Measurements from ENCODE around the gene FIGNL2.

The FIGNL2 gene

GRCh38 chr12:51862947-51863346 lies 14.4 kb upstream of the FIGNL2 start:
- no peak for TF ChIP-seq CTCF (IDR thresholded peaks at IDR 0.05)

DNA sequence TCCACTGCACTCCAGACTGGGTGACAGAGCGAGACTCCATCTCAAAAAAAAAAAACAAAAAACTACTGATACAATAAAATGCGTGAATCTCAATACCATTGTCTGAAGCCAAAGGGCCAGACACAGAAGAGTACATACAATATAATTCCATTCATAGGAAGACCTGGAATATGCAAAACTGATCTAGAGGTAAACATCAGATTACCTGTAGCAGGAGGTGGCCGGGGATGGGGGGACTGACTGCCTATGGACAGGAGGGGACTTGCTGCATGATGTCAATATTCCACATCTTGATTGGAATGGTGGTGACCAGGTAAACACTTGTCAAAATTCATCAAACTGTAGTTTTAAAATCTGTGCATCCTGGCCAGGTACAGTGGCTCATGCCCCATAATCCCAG lies 12.5 kb upstream of the FIGNL2 start:
- TF ChIP-seq CTCF (IDR thresholded peaks at IDR 0.05) = no peak

GRCh38 chr12:51855586-51856428 lies 7.3 kb upstream of the FIGNL2 start:
- TF ChIP-seq CTCF (IDR thresholded peaks at IDR 0.05) = no peak

GRCh38 chr12:51852404-51853137 lies 4.1 kb upstream of the FIGNL2 start:
- no peak for TF ChIP-seq CTCF (IDR thresholded peaks at IDR 0.05)

DNA sequence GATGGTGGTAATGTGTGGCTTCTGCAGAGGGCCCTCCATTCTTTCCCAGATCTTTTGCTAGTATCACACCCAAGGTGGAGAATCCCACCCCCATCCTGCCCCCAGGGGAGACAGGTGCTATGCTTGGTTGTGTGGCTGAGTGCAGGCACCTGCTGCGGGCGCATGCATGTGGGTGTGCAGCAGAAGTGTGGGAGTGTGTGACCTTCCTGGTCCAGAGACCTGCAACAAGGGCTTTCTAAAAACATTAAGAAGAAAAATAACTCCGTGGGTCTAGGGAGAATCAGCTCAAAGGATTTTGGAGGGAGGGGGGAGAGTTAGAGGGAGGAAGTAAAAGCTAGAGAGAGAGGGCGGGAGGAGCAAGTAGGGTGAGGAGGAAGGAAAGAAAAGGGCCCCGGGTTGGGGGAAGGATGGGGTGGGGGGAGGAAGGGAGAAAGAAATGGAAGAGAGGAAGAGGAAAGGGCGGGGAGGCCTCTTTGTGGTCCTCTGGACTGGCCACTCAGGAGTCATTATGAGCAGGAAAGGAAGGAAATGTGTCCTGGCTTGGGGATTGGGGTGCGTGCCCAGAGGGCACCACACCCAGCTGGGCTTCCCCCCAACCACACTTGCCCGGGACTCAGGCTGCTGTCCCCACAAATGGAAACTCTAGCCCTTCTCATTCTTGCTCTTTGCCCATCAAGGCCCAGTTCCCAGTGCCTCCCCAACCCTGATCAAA lies 3.1 kb upstream of the FIGNL2 start:
- TF ChIP-seq CTCF (IDR thresholded peaks at IDR 0.05) = no peak

GRCh38 chr12:51850965-51851299 lies 2.4 kb upstream of the FIGNL2 start:
- no peak for TF ChIP-seq CTCF (IDR thresholded peaks at IDR 0.05)

DNA sequence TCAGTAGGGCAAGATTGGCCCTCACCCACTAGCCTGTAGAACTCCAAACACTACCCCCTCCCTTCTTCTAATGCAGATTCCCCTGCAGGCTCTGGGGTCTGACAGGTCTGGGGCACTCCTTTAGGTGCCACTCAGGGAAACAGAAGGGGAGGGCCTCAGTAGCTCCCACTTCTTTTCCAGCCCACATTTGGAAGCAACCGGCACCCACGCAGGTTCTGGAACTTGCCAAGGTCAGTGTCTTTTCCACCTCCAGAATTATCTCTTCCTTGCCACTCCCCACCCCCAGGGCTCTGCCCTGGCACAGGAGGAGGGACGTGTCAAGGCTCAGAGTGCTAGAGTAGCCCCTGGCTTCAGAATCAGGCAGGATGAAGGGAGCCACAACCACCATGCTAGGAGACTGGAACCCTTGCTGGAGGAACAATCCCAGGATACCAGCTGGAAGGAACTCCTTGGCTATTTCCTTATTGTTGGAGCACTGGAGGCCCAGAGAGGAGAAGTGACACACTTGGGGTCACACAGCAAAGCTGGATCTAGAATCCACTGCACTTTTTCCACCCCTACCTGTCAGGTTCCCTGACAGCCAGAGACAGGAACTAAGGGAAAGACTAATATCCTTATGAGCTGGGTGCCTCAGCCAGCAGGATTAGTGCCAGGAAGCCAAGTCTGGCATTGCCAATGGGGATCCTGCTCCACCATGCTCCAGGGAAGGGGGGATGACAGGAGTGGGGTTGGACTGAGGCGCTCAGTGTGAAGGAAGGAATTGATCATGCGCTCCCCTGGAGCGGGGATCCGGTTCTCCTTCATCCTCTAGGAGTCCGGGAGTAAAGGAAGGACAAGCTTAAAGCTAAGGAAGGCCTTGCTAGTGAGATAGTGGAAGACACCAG lies 1.8 kb upstream of the FIGNL2 start:
- no peak for TF ChIP-seq CTCF (IDR thresholded peaks at IDR 0.05)
